Measurements from ENCODE around the gene SMIM7. TPM values are rescaled to one million over a fixed set of nuclear protein-coding genes. Genes with fewer than 3 reads are reported as not detected.

Gene SMIM7
- total and polyA plus RNA-seq, 2 of the 13 experiments (the other 11 are each of a cell fraction or from before 2014, with no cell fraction given) = 55.7 to 74.9 TPM

GRCh38 chr19:16625163-16625958 is 34.6 kb downstream of the SMIM7 start:
- Histone ChIP-seq H3K4me1 (ENCODE audit: insufficient read depth, low read length) (peaks cover 51% of the 10 kb centered on the region), H3K9me3 (ENCODE audit: low read length) (no peaks in the 10 kb centered on the region), H3K27me3 (ENCODE audit: control insufficient read depth in 1 of 2, insufficient read depth in 2 of 2, low read length in 2 of 2) (no peaks in the 10 kb centered on the region; a peak in 1 of 5 replicates), H3K27ac (ENCODE audit: extremely low read length, insufficient read depth, low read length) (no peak overlapping the region), H4K20me1 (ENCODE audit: insufficient read depth, low read length) (peaks cover 13% of the 10 kb centered on the region), H3K79me2 (ENCODE audit: insufficient read depth, low read length) (peaks cover 73% of the 10 kb centered on the region), H3K36me3 (replicated peaks in 1 of 2; ENCODE audit: control insufficient read depth in 1 of 2, insufficient read depth in 2 of 2, low read length in 2 of 2) (peaks cover 4 to 25% of the 10 kb centered on the region in 2 experiments; a peak in 3 of 5 replicates), H3K4me3 (replicated peaks in 1 of 3; ENCODE audit: insufficient read depth in 1 of 3, low read depth in 2 of 3, low read length in 3 of 3) (no peak overlapping the region), H3K4me2 (ENCODE audit: low read depth, low read length) (peak overlapping the region; percentile 90), H3K9ac (ENCODE audit: insufficient read depth, low read depth, low read length) (peak overlapping the region; percentile 5; the same call in 1 of the 2 replicates), H2AFZ (ENCODE audit: low read length) (no peak overlapping the region)
- WGBS (ENCODE audit: low lambda C conversion rate) = 76% methylated on average over 16 of the region's 16 CpGs
- DNase-seq (ENCODE audit: low spot score) (no peak), FAIRE-seq (no peak), ATAC-seq (0 out of 3 replicates have a peak, but pooled peaks have one; percentile 6)
- TF ChIP-seq ZBTB44 (CRISPR knock-in tag; IDR thresholded peaks at IDR 0.05) (no peak), ZBTB33 (CRISPR knock-in tag; IDR thresholded peaks at IDR 0.05) (peak; percentile 91), ZNF34 (CRISPR knock-in tag; IDR thresholded peaks at IDR 0.05; ENCODE audit: borderline replicate concordance) (no peak), SAP130 (CRISPR knock-in tag; IDR thresholded peaks at IDR 0.05; ENCODE audit: low read depth) (0 out of 2 replicates have a peak, but pooled peaks have one; percentile 23)
- intact Hi-C loops (cut with micrococcal nuclease; ENCODE audit: unreplicated experiment) = loop anchor here (5.0 kb wide), 1 partner anchor 53 kb away; the partner anchor contains the start of gene SLC35E1
- POLR2A ChIA-PET = no interaction called here
- CTCF ChIA-PET (ENCODE audit: low intra/inter-chr PET ratio, low total read pairs) = no interaction called here
- no TSS peak for BruUV-seq (replicated peaks)
- in situ Hi-C loops (cut with HindIII; ENCODE audit: extremely low pct_ligation_motif_present, low pct_unique_long_range_greater_than_20kb) = loop anchor here (5.0 kb wide), 1 partner anchor 53 kb away; the partner anchor contains the start of gene SLC35E1
